Superior temporal gyrus (tissue), 1 donor: Measurements from ENCODE around the gene ZCCHC17.

Experiments used
- DNase-seq: peaks from one replicate; pipeline ENCODE4 v3.0.0-alpha.2; 2016; ENCODE audit errors: extremely low spot score

Gene ZCCHC17

GRCh38 chr1:31306278-31306677 is 9.4 kb downstream of the ZCCHC17 start:
- DNase-seq, result peak; percentile 46

- DNase-seq, result no peak
Measured at GRCh38 chr1:31308036-31308435, 11.2 kb downstream of the ZCCHC17 start.

DNA sequence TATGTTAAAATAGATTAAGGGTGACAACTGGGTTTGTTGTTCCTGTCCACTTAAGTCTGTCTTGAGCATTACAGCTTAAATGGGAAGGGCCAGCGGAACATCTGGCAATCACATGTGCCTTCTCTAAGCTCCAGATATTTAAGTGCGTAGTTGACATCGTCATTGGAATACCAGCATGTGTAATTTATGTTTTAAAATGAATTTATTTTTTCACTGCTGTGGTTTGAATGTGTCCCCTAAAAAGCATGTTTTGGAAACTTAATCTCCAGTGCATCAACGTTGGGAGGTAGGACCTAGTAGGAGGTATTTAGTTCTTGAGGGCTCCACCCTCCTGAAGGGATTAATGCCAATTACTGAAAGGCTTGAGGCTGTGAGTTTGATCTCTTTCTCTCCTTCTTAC is 13.4 kb downstream of the ZCCHC17 start:
- no peak for DNase-seq

DNA sequence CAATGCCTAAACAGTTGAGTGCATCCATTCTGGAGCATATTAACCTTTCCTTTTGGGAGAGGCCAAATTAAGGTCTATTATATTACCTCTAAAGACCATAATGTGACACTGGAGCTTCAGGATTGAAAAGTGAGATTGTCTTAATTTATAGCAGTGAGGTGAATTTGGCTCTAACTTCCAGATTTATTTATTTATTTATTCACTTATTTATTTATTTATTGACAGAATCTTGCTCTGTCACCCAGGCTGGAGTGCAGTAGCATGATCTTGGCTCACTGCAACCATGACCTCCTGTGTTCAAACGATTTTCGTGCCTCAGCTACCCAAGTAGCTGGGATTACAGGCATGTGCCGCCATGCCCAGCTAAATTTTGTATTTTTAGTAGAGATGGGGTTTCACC is 19.1 kb downstream of the ZCCHC17 start:
- DNase-seq, result no peak

- DNase-seq, result no peak
Measured at GRCh38 chr1:31318146-31318545, 21.3 kb downstream of the ZCCHC17 start.

- no peak for DNase-seq
Measured at GRCh38 chr1:31324093-31324492, 27.3 kb downstream of the ZCCHC17 start.

- no peak for DNase-seq
Measured at GRCh38 chr1:31324992-31325391, 28.2 kb downstream of the ZCCHC17 start.

DNA sequence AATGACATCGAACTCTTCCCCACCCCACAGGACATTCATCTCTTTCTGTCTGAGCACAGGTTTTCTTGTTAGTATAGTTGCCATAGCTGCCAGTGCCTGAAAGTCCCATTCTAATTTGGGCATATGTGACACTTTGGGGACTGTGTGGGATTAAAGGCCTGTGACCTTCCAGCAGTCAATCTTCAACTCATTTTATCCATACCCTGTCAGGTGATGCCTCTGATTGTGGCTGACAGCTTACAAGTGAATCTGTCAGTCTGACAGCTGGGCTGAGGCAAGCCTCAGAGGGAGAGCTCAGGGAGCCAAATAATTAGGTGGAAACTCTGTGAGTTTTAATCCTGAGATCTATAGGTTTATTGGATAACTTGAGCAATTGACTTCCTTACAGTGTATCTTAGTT is 29.6 kb downstream of the ZCCHC17 start:
- DNase-seq, result no peak

- no peak for DNase-seq
Measured at GRCh38 chr1:31327381-31327780, 30.5 kb downstream of the ZCCHC17 start.

DNA sequence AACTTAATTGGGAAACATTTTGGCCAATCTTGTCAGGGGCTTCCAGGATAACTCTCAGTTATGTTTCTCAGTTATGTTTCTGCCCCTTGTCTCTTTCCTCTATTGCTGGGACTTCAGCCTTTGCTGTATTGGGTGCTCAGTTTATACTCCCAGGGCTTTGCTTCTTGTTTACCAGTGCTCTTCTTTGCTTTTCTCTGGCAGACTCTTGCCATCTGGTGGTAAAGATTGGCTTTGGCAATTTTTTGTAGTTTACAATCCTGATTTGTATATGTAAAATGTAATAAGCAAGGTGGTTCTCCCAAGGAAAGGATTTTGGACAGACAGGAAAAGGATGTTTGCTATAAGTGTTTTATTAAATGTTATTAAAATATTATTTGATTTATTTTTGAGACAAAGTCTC is 38.2 kb downstream of the ZCCHC17 start:
- DNase-seq, result peak; percentile 89

GRCh38 chr1:31336687-31337467 is 40.0 kb downstream of the ZCCHC17 start:
- DNase-seq, result no peak

- no peak for DNase-seq
Measured at GRCh38 chr1:31344503-31344902, 47.7 kb downstream of the ZCCHC17 start.

GRCh38 chr1:31345635-31346034 is 48.8 kb downstream of the ZCCHC17 start:
- no peak for DNase-seq

DNA sequence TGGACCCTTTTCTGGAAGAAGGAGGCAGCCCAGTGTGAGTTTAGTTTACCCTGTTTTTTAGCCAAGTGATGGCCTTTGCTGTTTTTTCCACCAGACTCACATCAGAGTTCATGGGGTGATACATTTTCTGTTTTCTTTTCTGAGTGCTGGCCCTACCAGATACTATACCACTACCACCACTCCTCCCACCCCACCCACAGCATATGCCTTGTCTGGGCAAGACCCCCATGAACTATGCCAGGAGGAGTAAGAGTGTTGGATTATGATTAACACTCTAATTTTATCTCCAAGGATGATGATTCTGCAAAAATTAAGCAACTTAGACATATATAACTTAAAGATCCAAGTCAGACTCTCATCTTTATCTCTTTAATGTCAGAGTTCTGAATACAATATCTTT is 50.0 kb downstream of the ZCCHC17 start:
- DNase-seq, result no peak

- no peak for DNase-seq
Measured at GRCh38 chr1:31348449-31348848, 51.6 kb downstream of the ZCCHC17 start.

GRCh38 chr1:31354283-31354682 is 57.5 kb downstream of the ZCCHC17 start:
- peak; percentile 64 for DNase-seq

GRCh38 chr1:31356427-31356826 is 59.6 kb downstream of the ZCCHC17 start:
- DNase-seq, result no peak

GRCh38 chr1:31361607-31362006 is 64.8 kb downstream of the ZCCHC17 start:
- no peak for DNase-seq

GRCh38 chr1:31362032-31362431 is 65.2 kb downstream of the ZCCHC17 start:
- DNase-seq, result no peak

- no peak for DNase-seq
Measured at GRCh38 chr1:31364561-31365250, 67.9 kb downstream of the ZCCHC17 start.

GRCh38 chr1:31366796-31367195 is 70.0 kb downstream of the ZCCHC17 start:
- DNase-seq, result no peak

GRCh38 chr1:31368611-31369107 is 71.8 kb downstream of the ZCCHC17 start:
- no peak for DNase-seq

DNA sequence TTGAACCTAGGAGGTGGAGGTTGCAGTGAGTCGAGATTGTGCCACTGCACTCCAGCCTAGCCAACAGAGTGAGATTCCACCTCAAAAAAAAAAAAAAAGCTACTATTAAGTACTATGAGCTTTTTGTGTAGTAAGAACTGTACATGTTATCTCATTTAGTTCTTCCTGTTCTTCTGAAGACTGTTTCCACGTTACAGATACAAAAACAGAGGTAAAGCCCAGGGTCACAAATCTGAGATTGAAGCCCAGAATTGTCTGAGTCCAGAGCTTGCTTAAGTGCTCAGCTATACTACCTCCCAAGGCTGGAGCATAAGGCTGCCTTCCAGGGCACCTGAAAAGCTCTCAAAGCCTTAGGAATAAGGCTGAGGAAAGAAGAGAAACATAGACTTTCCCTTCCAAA is 73.2 kb downstream of the ZCCHC17 start:
- no peak for DNase-seq
